ENCODE measurements around the gene ASCL1. TPM values are rescaled to one million over a fixed set of nuclear protein-coding genes. Genes with fewer than 3 reads are reported as not detected.
A peak's percentile ranks its signal among the peaks of the same experiment; 100 is the strongest.

The ASCL1 gene
- total RNA-seq, 2 experiments from 2014 or later = not detected

GRCh38 chr12:102921240-102921639, 36.2 kb upstream of the ASCL1 start:
- DNase-seq (no peak), ATAC-seq (no peak)
- intact Hi-C loops (cut with DNase I, micrococcal nuclease) = no loop called here
- no peak overlapping the region for H3K27ac Mint-ChIP-seq
- ChIA-PET POLR2A (no interaction called here), CTCF (interaction anchor here (0.6 kb wide), 1 partner anchor 9 kb away, joined by 3 read pairs; no protein-coding TSS in a partner anchor)
- no peaks in the 10 kb centered on the region for H3K9me3 Mint-ChIP-seq (ENCODE audit: low read depth)
- H3K4me1 Mint-ChIP-seq = peaks cover 6% of the 10 kb centered on the region
- peaks cover 14% of the 10 kb centered on the region for H3K27me3 Mint-ChIP-seq
- H3K36me3 Mint-ChIP-seq (ENCODE audit: low read depth) = no peaks in the 10 kb centered on the region
- H3K4me3 Mint-ChIP-seq = no peak overlapping the region

GRCh38 chr12:102927220-102927619, 30.3 kb upstream of the ASCL1 start:
- ATAC-seq (no peak), DNase-seq (no peak)
- Mint-ChIP-seq H3K4me3 (no peak overlapping the region), H3K4me1 (no peaks in the 10 kb centered on the region), H3K36me3 (ENCODE audit: low read depth) (no peaks in the 10 kb centered on the region), H3K9me3 (ENCODE audit: low read depth) (no peaks in the 10 kb centered on the region), H3K27me3 (peaks cover 18% of the 10 kb centered on the region), H3K27ac (no peak overlapping the region)
- ChIA-PET POLR2A (no interaction called here), CTCF (no interaction called here)
- intact Hi-C loops (cut with DNase I, micrococcal nuclease) = no loop called here

GRCh38 chr12:102933168-102933567, 24.3 kb upstream of the ASCL1 start:
- H3K36me3 Mint-ChIP-seq (ENCODE audit: low read depth) = no peaks in the 10 kb centered on the region
- DNase-seq = no peak
- H3K27me3 Mint-ChIP-seq = peaks cover 25% of the 10 kb centered on the region
- CTCF ChIA-PET = no interaction called here
- POLR2A ChIA-PET = no interaction called here
- no peaks in the 10 kb centered on the region for H3K9me3 Mint-ChIP-seq (ENCODE audit: low read depth)
- no peak overlapping the region for H3K27ac Mint-ChIP-seq
- H3K4me1 Mint-ChIP-seq = no peaks in the 10 kb centered on the region
- intact Hi-C loops (cut with DNase I, micrococcal nuclease) = no loop called here
- no peak for ATAC-seq
- H3K4me3 Mint-ChIP-seq = no peak overlapping the region

GRCh38 chr12:102939059-102939458, 18.4 kb upstream of the ASCL1 start:
- ChIA-PET POLR2A (no interaction called here), CTCF (interaction anchor here (0.6 to 1.4 kb wide), 2 partner anchors 10 to 694 kb away, joined by 3 to 5 read pairs; no protein-coding TSS in a partner anchor)
- DNase-seq (no peak), ATAC-seq (no peak)
- H3K36me3 Mint-ChIP-seq (ENCODE audit: low read depth) = no peaks in the 10 kb centered on the region
- H3K27me3 Mint-ChIP-seq = peaks cover 31% of the 10 kb centered on the region
- H3K27ac Mint-ChIP-seq = no peak overlapping the region
- intact Hi-C loops (cut with DNase I, micrococcal nuclease) = no loop called here
- H3K4me3 Mint-ChIP-seq = no peak overlapping the region
- H3K4me1 Mint-ChIP-seq = no peaks in the 10 kb centered on the region
- no peaks in the 10 kb centered on the region for H3K9me3 Mint-ChIP-seq (ENCODE audit: low read depth)

GRCh38 chr12:102939670-102940222, 17.7 kb upstream of the ASCL1 start:
- ChIA-PET POLR2A (interaction anchor here (0.7 kb wide), 1 partner anchor 161 kb away, joined by 3 read pairs; no protein-coding TSS in a partner anchor), CTCF (interaction anchor here (1.4 kb wide), 1 partner anchor 9 kb away, joined by 5 read pairs; no protein-coding TSS in a partner anchor)
- intact Hi-C loops (cut with DNase I, micrococcal nuclease) = no loop called here
- Mint-ChIP-seq H3K27ac (no peak overlapping the region), H3K27me3 (peaks cover 31% of the 10 kb centered on the region), H3K4me3 (no peak overlapping the region), H3K36me3 (ENCODE audit: low read depth) (no peaks in the 10 kb centered on the region), H3K9me3 (ENCODE audit: low read depth) (no peaks in the 10 kb centered on the region), H3K4me1 (no peaks in the 10 kb centered on the region)
- ATAC-seq (no peak), DNase-seq (no peak)

- no peak for DNase-seq
- CTCF ChIA-PET = no interaction called here
- no peaks in the 10 kb centered on the region for H3K36me3 Mint-ChIP-seq (ENCODE audit: low read depth)
- H3K9me3 Mint-ChIP-seq (ENCODE audit: low read depth) = no peaks in the 10 kb centered on the region
- peaks cover 43% of the 10 kb centered on the region for H3K27me3 Mint-ChIP-seq
- POLR2A ChIA-PET = no interaction called here
- H3K4me3 Mint-ChIP-seq = no peak overlapping the region
- no peak overlapping the region for H3K27ac Mint-ChIP-seq
- peaks cover 3% of the 10 kb centered on the region for H3K4me1 Mint-ChIP-seq
- intact Hi-C loops (cut with DNase I, micrococcal nuclease) = no loop called here
- ATAC-seq = no peak
Measured at GRCh38 chr12:102946042-102946441, 11.4 kb upstream of the ASCL1 start.

- ATAC-seq (no peak), DNase-seq (peak; percentile 73)
- Mint-ChIP-seq H3K4me3 (no peak overlapping the region), H3K27ac (no peak overlapping the region), H3K4me1 (peaks cover 11% of the 10 kb centered on the region), H3K36me3 (ENCODE audit: low read depth) (no peaks in the 10 kb centered on the region), H3K9me3 (ENCODE audit: low read depth) (no peaks in the 10 kb centered on the region), H3K27me3 (peaks cover 49% of the 10 kb centered on the region)
- POLR2A ChIA-PET = no interaction called here
- CTCF ChIA-PET = interaction anchor here (0.8 to 4.3 kb wide), 13 partner anchors 9 to 605 kb away, joined by 3 to 52 read pairs (median 5); no protein-coding TSS in a partner anchor
- intact Hi-C loops (cut with DNase I, micrococcal nuclease) = loop anchor here (1.0 to 2.0 kb wide), 3 partner anchors 555 to 684 kb away; no protein-coding TSS in a partner anchor
Measured at GRCh38 chr12:102948941-102949352, 8.5 kb upstream of the ASCL1 start.

- H3K9me3 Mint-ChIP-seq (ENCODE audit: low read depth) = no peaks in the 10 kb centered on the region
- H3K36me3 Mint-ChIP-seq (ENCODE audit: low read depth) = no peaks in the 10 kb centered on the region
- peaks cover 15% of the 10 kb centered on the region for H3K4me1 Mint-ChIP-seq
- H3K27ac Mint-ChIP-seq = no peak overlapping the region
- ChIA-PET CTCF (interaction anchor here (0.6 to 4.3 kb wide), 3 partner anchors 13 to 937 kb away, joined by 3 to 52 read pairs (median 6); no protein-coding TSS in a partner anchor), POLR2A (no interaction called here)
- DNase-seq = no peak
- H3K27me3 Mint-ChIP-seq = peaks cover 63% of the 10 kb centered on the region
- intact Hi-C loops (cut with DNase I, micrococcal nuclease) = loop anchor here (5.0 to 10.0 kb wide), 2 partner anchors 324 to 547 kb away; partner anchors contain the start of gene C12orf42 (in 1 of the 2)
- ATAC-seq = no peak
- H3K4me3 Mint-ChIP-seq = no peak overlapping the region
Measured at GRCh38 chr12:102950107-102950949, 7.1 kb upstream of the ASCL1 start.

GRCh38 chr12:102950950-102951619, 6.4 kb upstream of the ASCL1 start:
- peaks cover 18% of the 10 kb centered on the region for H3K4me1 Mint-ChIP-seq
- CTCF ChIA-PET = interaction anchor here (0.6 to 4.3 kb wide), 3 partner anchors 12 to 596 kb away, joined by 3 to 52 read pairs (median 6); no protein-coding TSS in a partner anchor

GRCh38 chr12:102951841-102952240, 5.6 kb upstream of the ASCL1 start:
- H3K9me3 Mint-ChIP-seq (ENCODE audit: low read depth) = no peaks in the 10 kb centered on the region
- no peak for DNase-seq
- peaks cover 75% of the 10 kb centered on the region for H3K27me3 Mint-ChIP-seq
- ChIA-PET CTCF (interaction anchor here (1.1 kb wide), 1 partner anchor 68 kb away, joined by 3 read pairs; no protein-coding TSS in a partner anchor), POLR2A (no interaction called here)
- H3K4me3 Mint-ChIP-seq = no peak overlapping the region
- H3K4me1 Mint-ChIP-seq = peaks cover 19% of the 10 kb centered on the region
- no peak for ATAC-seq
- intact Hi-C loops (cut with DNase I, micrococcal nuclease) = loop anchor here (5.0 to 10.0 kb wide), 2 partner anchors 323 to 545 kb away; partner anchors contain the start of gene C12orf42 (in 1 of the 2)
- H3K27ac Mint-ChIP-seq = no peak overlapping the region
- H3K36me3 Mint-ChIP-seq (ENCODE audit: low read depth) = no peaks in the 10 kb centered on the region

More at GRCh38 chr12:102950950-102951619, 6.4 kb upstream of the ASCL1 start:
- ATAC-seq = no peak
- intact Hi-C loops (cut with DNase I, micrococcal nuclease) = loop anchor here (5.0 to 10.0 kb wide), 2 partner anchors 324 to 546 kb away; partner anchors contain the start of gene C12orf42 (in 1 of the 2)
- no peak for DNase-seq
- Mint-ChIP-seq H3K4me3 (no peak overlapping the region), H3K9me3 (ENCODE audit: low read depth) (no peaks in the 10 kb centered on the region), H3K36me3 (ENCODE audit: low read depth) (no peaks in the 10 kb centered on the region), H3K27me3 (peaks cover 70% of the 10 kb centered on the region), H3K27ac (no peak overlapping the region)
- POLR2A ChIA-PET = no interaction called here

- no peaks in the 10 kb centered on the region for H3K9me3 Mint-ChIP-seq (ENCODE audit: low read depth)
- POLR2A ChIA-PET = no interaction called here
- H3K36me3 Mint-ChIP-seq (ENCODE audit: low read depth) = no peaks in the 10 kb centered on the region
- H3K4me3 Mint-ChIP-seq = no peak overlapping the region
- CTCF ChIA-PET = interaction anchor here (1.1 kb wide), 2 partner anchors 70 to 595 kb away, joined by 3 read pairs; no protein-coding TSS in a partner anchor
- intact Hi-C loops (cut with DNase I, micrococcal nuclease) = loop anchor here (5.0 to 10.0 kb wide), 2 partner anchors 322 to 544 kb away; partner anchors contain the start of gene C12orf42 (in 1 of the 2)
- H3K27me3 Mint-ChIP-seq = peaks cover 74% of the 10 kb centered on the region
- DNase-seq (no peak), ATAC-seq (peak; percentile 49)
- peaks cover 26% of the 10 kb centered on the region for H3K4me1 Mint-ChIP-seq
- no peak overlapping the region for H3K27ac Mint-ChIP-seq
Measured at GRCh38 chr12:102953221-102953620, 4.3 kb upstream of the ASCL1 start.
